ENCODE results near the gene FAM53B.

- TF ChIP-seq, protein P1, sequence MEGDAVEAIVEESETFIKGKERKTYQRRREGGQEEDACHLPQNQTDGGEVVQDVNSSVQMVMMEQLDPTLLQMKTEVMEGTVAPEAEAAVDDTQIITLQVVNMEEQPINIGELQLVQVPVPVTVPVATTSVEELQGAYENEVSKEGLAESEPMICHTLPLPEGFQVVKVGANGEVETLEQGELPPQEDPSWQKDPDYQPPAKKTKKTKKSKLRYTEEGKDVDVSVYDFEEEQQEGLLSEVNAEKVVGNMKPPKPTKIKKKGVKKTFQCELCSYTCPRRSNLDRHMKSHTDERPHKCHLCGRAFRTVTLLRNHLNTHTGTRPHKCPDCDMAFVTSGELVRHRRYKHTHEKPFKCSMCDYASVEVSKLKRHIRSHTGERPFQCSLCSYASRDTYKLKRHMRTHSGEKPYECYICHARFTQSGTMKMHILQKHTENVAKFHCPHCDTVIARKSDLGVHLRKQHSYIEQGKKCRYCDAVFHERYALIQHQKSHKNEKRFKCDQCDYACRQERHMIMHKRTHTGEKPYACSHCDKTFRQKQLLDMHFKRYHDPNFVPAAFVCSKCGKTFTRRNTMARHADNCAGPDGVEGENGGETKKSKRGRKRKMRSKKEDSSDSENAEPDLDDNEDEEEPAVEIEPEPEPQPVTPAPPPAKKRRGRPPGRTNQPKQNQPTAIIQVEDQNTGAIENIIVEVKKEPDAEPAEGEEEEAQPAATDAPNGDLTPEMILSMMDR (IDR thresholded peaks at IDR 0.05; ENCODE audit: low read length) = no peak
- TF ChIP-seq EZH2 (optimal IDR thresholded peaks at IDR 0.05; ENCODE audit: low read depth, low read length) = no peak
These were observed 88.7 kb downstream of the FAM53B start for GRCh38 chr10:124655191-124656112.

Measured in MM.1S (cell line).